Measurements from ENCODE around the gene OTX1.
"Not testable (repeated sequence)": the region's sequence is repeated elsewhere in the genome, so short reads cannot be mapped to it uniquely, and the experiment has no call there.

The OTX1 gene

DNA sequence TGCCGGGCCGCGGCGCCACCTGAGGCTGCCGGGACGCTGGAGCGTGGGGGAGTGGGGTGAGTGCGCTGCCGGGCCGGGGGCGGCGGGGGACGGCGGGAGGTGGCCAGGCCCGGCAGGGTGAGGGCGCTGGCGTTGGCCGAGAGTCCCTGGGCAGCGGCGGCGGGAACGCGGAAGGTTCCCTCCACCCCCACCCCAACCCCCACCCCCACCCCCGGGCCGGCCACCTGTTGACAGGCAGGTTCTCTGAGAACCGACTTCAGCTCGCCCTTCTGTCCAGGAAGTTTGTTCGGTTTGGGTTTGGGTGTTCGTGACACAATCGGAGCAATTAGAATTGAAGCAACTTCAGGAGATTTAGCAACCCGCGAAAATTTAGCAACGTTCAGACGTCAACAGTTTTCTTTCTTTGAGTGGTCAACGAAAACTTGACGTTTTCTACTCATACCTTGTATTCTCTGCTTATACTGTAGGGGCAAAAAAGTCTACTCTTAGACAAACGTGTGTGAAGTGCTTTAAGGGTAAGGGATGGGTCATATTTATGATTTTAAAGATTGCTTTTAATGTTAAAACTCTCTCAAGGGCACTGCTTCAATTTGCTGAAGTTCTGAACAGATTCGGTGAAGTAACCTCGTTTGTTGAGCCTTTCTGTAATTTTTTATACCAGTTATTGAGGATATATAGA lies 9.3 kb downstream of the OTX1 start:
- DNase-seq, result no peak

DNA sequence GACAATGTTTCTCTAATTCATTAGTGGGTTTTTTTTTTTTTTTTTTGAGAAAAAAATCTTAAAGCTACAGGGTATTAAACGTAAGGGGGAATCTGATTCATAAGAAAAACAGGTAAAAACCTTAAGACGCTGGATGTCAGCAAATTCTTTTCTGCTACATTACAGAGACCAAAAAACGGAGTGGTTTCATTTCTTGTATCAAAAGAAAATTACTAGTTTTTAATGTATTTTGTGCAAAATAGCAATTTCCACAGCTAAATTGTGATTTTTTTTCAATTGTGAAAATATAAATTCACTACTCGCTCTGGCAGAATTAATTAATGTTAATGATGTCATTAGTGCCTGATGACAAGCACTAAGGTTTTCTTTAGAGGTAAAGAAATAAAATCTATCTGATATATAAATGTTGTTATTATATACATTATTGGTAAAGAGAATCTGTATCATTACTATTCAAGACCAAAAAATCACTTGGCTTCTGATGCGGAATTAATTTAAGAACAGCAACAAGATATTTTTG lies 9.9 kb downstream of the OTX1 start:
- DNase-seq, result no peak

DNA sequence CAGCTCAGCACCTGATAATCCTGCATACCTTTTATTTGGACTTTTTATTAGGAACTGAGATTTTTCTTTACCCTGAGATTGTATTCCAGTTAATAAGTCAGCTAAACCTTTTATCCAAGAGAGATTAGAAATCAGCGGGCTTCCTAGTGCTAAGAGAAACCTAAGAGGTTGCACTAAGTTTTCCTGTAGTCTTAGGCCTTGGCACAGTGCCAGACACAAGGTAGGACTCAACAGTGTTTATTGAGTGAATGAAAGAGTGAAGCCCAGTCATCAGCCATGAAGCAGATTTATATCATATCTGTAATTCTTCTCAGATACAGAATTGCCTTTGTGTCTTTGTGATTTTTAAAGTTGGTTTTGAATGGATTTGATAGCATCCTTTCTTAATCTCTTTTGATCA lies 13.6 kb downstream of the OTX1 start:
- DNase-seq, result no peak

DNA sequence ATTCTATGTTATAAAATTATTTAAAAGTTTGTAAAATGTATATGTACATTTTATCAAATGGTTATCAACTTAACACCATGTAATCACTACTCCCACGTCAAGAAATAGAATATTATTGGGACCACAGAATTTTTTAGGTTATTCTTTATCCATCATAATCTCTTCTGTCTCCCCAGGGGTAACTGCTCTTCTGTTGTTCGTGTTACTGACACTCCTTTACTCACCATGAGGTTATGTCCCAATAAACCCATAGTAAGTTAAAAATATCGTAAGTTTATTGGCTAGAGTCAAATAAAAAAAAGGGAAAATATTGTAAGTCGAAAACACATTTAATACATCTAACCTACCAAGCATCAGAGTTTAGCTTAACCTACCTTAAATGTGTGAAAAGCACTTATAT lies 14.0 kb downstream of the OTX1 start:
- no peak for DNase-seq

DNA sequence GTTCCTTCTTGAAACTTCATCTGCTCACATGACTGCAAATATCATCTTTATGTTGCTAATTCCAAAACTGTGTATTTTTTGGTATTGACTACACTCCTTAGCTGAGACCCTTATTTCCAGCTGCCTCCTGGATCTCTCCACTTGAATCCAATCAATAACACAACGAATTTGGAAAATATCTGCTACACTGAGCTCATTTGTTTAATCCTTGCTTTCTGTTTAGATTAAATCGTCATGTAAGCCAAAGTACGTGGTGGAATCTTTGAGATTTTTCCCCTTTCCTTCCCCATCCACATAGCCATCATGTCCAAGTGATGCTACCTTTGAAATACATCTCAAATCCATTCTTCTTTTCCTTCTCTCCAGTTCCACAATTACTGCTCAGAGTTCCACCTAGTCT lies 15.6 kb downstream of the OTX1 start:
- no peak for DNase-seq

- DNase-seq, result no peak
These were observed 16.2 kb downstream of the OTX1 start for GRCh38 chr2:63066838-63067237.

- no peak for DNase-seq
These were observed 21.0 kb downstream of the OTX1 start for GRCh38 chr2:63071664-63072063.

GRCh38 chr2:63073994-63074393 lies 23.4 kb downstream of the OTX1 start:
- no peak for DNase-seq

DNA sequence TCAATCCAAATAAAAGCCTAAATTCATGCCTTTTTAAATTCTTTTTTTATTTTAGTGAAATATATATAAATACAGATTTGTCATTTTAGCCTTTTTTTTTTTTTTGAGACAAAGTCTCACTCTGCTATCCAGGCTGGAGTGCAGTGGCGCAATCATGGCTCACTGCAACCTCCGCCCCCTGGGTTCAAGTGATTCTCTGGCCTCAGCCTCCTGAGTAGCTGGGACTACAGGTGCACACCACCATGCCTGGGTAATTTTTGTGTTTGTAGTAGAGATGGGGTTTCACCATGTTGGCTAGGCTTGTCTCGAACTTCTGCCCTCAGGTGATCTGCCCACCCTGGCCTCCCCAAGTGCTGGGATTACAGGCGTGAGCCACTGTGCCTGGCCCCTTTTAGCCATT lies 23.8 kb downstream of the OTX1 start:
- not testable (repeated sequence) for DNase-seq

- no peak for DNase-seq
These were observed 28.4 kb downstream of the OTX1 start for GRCh38 chr2:63078852-63079606.

GRCh38 chr2:63081404-63081803 lies 30.8 kb downstream of the OTX1 start:
- DNase-seq, result no peak

- DNase-seq, result no peak
These were observed 36.1 kb downstream of the OTX1 start for GRCh38 chr2:63086687-63087086.

DNA sequence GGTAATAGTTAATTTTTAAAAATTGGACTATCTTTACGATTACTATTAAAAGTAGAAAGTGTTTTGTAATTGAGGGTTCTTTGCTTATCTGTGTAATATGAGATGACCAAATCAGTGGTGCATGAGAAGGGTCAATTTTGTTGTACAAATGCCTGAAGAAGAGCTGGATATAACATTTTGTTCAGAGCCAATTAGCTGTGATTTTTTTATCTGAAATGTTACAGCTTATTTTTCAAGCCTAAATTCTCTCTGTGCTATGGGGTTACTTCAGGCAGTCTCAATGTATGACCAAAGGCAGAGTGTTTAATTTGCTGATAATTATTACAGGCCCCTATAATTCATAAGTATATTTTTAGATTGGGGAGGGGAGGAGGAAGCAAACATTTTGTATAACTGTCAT lies 41.8 kb downstream of the OTX1 start:
- DNase-seq, result no peak

GRCh38 chr2:63092857-63093256 lies 42.2 kb downstream of the OTX1 start:
- DNase-seq, result no peak

- DNase-seq, result no peak
These were observed 42.9 kb downstream of the OTX1 start for GRCh38 chr2:63093502-63093901.

DNA sequence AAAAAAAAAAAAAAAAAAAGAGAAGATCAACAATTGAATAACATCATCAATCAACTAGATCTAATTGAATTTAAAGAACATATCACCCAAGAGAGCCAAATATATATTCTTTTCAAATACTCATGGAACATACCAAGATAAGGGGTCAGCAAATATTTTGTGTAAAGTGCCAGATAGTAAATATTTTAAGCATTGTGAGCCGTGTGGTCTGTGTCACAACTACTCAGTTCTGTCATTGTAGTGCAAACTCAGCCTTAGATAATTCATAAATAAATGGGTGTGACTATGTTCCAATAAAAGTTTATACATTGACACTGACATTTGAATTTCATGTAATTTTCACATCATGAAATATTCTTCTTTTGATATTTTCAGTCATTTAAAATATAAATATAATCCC lies 45.9 kb downstream of the OTX1 start:
- no peak for DNase-seq

- DNase-seq, result no peak
These were observed 48.4 kb downstream of the OTX1 start for GRCh38 chr2:63099032-63099431.

GRCh38 chr2:63101954-63102353 lies 51.3 kb downstream of the OTX1 start:
- DNase-seq, result no peak

DNA sequence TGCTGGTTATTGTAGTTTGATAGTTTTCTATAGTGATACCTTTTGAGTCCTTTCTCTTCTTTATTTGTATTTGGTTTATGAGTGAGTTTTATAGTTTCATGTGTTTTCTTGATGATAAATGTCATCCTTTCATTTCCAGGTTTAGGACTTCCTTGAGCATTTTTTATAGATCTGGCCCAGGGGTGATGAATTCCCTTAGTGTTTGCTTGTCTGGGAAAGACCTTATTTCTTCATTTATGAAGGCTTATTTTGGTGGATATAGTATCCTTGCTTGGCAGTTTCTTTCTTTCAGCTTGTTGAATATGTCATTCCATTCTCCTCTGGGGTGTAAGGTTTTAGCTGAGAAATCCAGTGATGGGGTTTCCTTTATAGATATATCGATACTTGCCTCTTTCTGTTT lies 53.9 kb downstream of the OTX1 start:
- no peak for DNase-seq
